Kidney capillary endothelial cell (primary cell): ENCODE data around the gene HCN1.

ENCODE experiments used
- DNase-seq: peaks from one replicate; pipeline ENCODE4 v3.0.0-alpha.2; 2018; ENCODE audit warnings: low spot score

HCN1 gene

GRCh38 chr5:45288746-45289145, 407.4 kb downstream of the HCN1 start:
- DNase-seq = no peak

- no peak for DNase-seq
Observed at GRCh38 chr5:45284436-45284835, 411.7 kb downstream of the HCN1 start.

GRCh38 chr5:45281081-45281480, 415.1 kb downstream of the HCN1 start:
- DNase-seq = no peak

GRCh38 chr5:45279109-45279508, 417.1 kb downstream of the HCN1 start:
- no peak for DNase-seq

- DNase-seq = no peak
Observed at GRCh38 chr5:45277860-45278259, 418.3 kb downstream of the HCN1 start.

GRCh38 chr5:45274241-45274640, 421.9 kb downstream of the HCN1 start:
- no peak for DNase-seq

- no peak for DNase-seq
Observed at GRCh38 chr5:45271626-45272025, 424.6 kb downstream of the HCN1 start.

- DNase-seq = no peak
Observed at GRCh38 chr5:45264447-45264846, 431.7 kb downstream of the HCN1 start.

GRCh38 chr5:45262061-45262590, 434.1 kb downstream of the HCN1 start:
- DNase-seq = no peak

GRCh38 chr5:45261125-45261524, 435.1 kb downstream of the HCN1 start:
- DNase-seq = no peak

- DNase-seq = no peak
Observed at GRCh38 chr5:45260292-45260691, 435.9 kb downstream of the HCN1 start.

GRCh38 chr5:45252978-45253377, 443.2 kb downstream of the HCN1 start:
- no peak for DNase-seq

GRCh38 chr5:45252541-45252940, 443.6 kb downstream of the HCN1 start:
- no peak for DNase-seq

GRCh38 chr5:45225571-45226031, 470.6 kb downstream of the HCN1 start:
- DNase-seq = no peak

- no peak for DNase-seq
Observed at GRCh38 chr5:45205403-45205961, 490.7 kb downstream of the HCN1 start.
